Mucosa of descending colon (tissue), 3 donors: Measurements from ENCODE around the gene TBC1D12. TPM values are rescaled to one million over a fixed set of nuclear protein-coding genes. Genes with fewer than 3 reads are reported as not detected.

ENCODE experiments used
- ATAC-seq: fragments of 200-7000 bp; cut with Tn5 transposase; one replicate; pipeline ENCODE4 v1.9.1; 2020; ENCODE audit warnings: mild to moderate bottlenecking, moderate library complexity
- DNase-seq, 3 donors: peaks; one replicate each; pipeline ENCODE4 v3.0.0-alpha.2; 2020
- H3K36me3 ChIP-seq: fragments of 200-600 bp; one replicate; pipeline ENCODE4 v1.8.0; 2021; ENCODE audit warnings: low read depth, mild to moderate bottlenecking
- H3K4me1 ChIP-seq: fragments of 200-600 bp; one replicate; pipeline ENCODE4 v1.8.0; 2021; ENCODE audit warnings: low read depth, mild to moderate bottlenecking
- H3K4me3 ChIP-seq: fragments of 200-600 bp; one replicate; pipeline ENCODE4 v1.8.0; 2021; ENCODE audit warnings: mild to moderate bottlenecking
- H3K9me3 ChIP-seq: fragments of 200-600 bp; one replicate; pipeline ENCODE4 v1.8.0; 2021; ENCODE audit warnings: mild to moderate bottlenecking
- intact Hi-C, 2 donors: fragments of 100-400 bp; cut with DNase I in 1 of 2; cut with micrococcal nuclease in 1 of 2; formaldehyde crosslinking; loops; one replicate each; pipeline versions ENCODE4 v1.11.0 to v1.11.1; 2022; cut with DNase I, micrococcal nuclease
- total RNA-seq, 3 donors: library from RNA; stranded (reverse); fragmentation: NEBNext Ultra II Directional in 2 of 3; extraction: Animal tissue kit (Norgen Biotek cat#: 25700) in 2 of 3; gene quantifications; one replicate each; pipeline versions ENCODE4 v1.2.1 to v1.2.4, GENCODE V29; 2021 to 2023
- TF ChIP-seq, protein P1 (sequence below): fragments of 200-600 bp; IDR thresholded peaks from one replicate; pipeline ENCODE4 v1.8.0; 2022; ENCODE audit warnings: antibody characterized with exemption, mild to moderate bottlenecking
- donor health status: DM: no; HTN: no; CAD: no; lungs with moderate emphysema.
- donor health status: DM: no; HTN: no; CAD: no.
- donor health status: DM: no; HTN: yes; CAD: no.

The TBC1D12 gene
- total RNA-seq, 3 donors from 2014 or later, result 13.6 to 20.2 (median 18.5) TPM

DNA sequence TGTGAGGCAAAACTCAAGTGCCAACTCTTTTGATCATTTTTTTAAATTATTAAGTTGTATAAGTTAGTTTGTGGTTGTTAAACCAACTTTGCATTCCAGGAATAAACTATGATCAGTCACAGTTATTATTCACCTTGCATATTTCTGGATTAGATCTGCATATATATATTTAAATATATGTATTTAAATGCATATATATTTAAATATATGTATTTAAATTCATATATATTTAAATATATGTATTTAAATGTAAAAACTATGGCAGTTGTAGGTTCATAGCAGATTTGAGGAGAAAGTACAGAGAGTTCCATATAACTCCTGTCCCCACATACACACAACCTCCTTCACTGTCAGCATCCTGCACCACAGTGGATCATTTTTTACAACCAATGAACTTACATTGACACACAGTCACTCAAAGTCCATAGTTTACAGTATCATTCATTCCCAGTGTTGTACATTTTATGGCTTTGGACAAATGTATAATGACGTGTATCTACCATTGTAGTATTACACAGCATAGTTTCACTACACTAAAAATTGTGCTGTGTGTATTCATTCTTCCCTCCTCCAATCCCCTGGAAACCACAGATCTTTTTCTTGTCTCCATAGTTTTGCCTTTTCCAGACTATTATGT lies 49.7 kb downstream of the TBC1D12 start:
- no peaks in the 10 kb centered on the region for H3K4me1 ChIP-seq
- no peak overlapping the region for H3K4me3 ChIP-seq
- no peak for DNase-seq
- intact Hi-C loops, result no loop called here
- TF ChIP-seq, protein P1, sequence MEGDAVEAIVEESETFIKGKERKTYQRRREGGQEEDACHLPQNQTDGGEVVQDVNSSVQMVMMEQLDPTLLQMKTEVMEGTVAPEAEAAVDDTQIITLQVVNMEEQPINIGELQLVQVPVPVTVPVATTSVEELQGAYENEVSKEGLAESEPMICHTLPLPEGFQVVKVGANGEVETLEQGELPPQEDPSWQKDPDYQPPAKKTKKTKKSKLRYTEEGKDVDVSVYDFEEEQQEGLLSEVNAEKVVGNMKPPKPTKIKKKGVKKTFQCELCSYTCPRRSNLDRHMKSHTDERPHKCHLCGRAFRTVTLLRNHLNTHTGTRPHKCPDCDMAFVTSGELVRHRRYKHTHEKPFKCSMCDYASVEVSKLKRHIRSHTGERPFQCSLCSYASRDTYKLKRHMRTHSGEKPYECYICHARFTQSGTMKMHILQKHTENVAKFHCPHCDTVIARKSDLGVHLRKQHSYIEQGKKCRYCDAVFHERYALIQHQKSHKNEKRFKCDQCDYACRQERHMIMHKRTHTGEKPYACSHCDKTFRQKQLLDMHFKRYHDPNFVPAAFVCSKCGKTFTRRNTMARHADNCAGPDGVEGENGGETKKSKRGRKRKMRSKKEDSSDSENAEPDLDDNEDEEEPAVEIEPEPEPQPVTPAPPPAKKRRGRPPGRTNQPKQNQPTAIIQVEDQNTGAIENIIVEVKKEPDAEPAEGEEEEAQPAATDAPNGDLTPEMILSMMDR, result no peak
- H3K36me3 ChIP-seq, result no peaks in the 10 kb centered on the region
- no peaks in the 10 kb centered on the region for H3K9me3 ChIP-seq
- peak; percentile 94 for ATAC-seq

DNA sequence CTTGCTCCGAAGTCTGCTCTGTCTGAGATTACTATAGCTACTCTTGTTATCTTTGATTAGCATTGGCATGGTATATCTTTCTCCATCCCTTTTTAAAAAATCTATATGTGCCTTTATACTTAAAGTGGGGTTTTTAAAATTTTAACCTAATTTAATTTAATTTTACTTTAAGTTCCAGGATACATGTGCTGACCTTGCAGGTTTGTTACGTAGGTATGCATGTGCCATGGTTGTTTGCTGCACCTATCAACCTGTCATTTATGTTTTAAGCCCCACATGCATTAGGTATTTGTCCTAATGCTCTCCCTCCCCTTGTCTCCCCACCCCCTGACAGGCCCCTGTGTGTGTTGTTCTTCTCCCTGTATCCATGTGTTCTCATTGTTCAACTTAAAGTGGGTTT lies 54.6 kb downstream of the TBC1D12 start:
- H3K36me3 ChIP-seq, result no peaks in the 10 kb centered on the region
- no peak overlapping the region for H3K4me3 ChIP-seq
- ATAC-seq, result no peak
- H3K4me1 ChIP-seq, result no peaks in the 10 kb centered on the region
- intact Hi-C loops, result no loop called here
- DNase-seq, result no peak
- TF ChIP-seq, protein P1, result no peak
- peaks cover 14% of the 10 kb centered on the region for H3K9me3 ChIP-seq

DNA sequence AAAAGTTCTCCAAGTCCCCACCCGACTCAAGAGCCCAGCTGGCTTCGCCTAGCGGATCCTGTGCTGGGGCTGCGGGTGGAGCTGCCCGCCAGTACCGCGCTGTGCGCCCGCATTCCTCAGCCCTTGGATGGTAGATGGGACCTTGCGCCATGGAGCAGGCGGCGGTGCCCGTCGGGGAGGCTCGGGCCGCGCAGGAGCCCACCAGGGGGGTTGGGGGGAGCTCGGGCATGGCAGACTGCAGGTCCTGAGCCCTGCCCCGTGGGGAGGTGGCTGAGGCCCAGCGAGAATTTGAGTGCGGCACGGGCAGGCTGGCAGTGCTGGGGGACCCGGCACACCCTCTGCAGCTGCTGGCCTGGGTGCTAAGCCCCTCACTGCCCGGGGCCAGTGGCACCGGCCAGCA lies 57.0 kb downstream of the TBC1D12 start:
- H3K4me1 ChIP-seq, result no peaks in the 10 kb centered on the region
- peaks cover 14% of the 10 kb centered on the region for H3K9me3 ChIP-seq
- H3K4me3 ChIP-seq, result no peak overlapping the region
- DNase-seq (peak in 1 of 3 donors; percentile 43), ATAC-seq (no peak)
- TF ChIP-seq, protein P1, result no peak
- no peaks in the 10 kb centered on the region for H3K36me3 ChIP-seq
- intact Hi-C loops, result no loop called here

DNA sequence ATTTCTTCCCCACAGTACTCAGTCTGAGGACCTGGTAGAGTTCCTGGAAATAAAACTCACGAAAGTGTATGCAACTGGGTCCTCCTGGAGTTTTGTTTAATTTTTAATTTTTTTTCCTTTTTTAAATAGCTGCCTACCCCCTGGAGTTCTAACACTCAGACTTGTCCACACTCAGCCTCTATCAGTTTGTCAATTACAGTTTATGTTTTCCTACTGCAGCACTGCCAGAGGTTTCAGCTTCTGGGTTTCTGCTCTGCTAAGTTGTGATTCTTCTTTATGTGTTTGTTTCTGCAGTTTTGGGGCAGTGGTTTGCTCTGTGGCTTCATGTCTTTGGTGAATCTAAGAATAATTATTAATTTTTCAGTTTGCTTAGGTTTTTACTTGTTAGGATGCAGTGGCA lies 59.2 kb downstream of the TBC1D12 start:
- DNase-seq (no peak), ATAC-seq (no peak)
- Histone ChIP-seq H3K4me1 (no peaks in the 10 kb centered on the region), H3K4me3 (no peak overlapping the region), H3K36me3 (no peaks in the 10 kb centered on the region), H3K9me3 (peaks cover 14% of the 10 kb centered on the region)
- intact Hi-C loops, result no loop called here
- TF ChIP-seq, protein P1, result no peak

DNA sequence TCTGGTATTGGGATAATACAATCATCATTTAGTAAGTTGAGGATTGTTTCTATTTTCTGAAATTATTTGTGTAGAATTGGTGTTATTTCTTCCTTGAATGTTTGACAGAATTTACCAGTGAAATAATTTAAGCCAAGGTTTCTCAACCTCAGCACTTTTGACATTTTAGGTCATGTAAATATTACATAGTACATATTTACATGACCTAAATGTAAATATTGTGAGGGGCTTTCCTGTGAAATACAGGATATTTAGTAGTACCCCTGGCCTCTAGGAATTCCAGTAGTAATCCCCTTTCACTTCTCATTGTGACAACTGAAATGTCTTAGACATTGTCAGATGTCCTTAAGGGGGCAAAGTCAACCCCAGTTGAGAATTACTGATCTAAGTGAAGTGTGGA lies 59.8 kb downstream of the TBC1D12 start:
- Histone ChIP-seq H3K4me3 (no peak overlapping the region), H3K9me3 (peaks cover 14% of the 10 kb centered on the region), H3K4me1 (no peaks in the 10 kb centered on the region), H3K36me3 (no peaks in the 10 kb centered on the region)
- intact Hi-C loops, result no loop called here
- ATAC-seq (no peak), DNase-seq (no peak)
- TF ChIP-seq, protein P1, result no peak

DNA sequence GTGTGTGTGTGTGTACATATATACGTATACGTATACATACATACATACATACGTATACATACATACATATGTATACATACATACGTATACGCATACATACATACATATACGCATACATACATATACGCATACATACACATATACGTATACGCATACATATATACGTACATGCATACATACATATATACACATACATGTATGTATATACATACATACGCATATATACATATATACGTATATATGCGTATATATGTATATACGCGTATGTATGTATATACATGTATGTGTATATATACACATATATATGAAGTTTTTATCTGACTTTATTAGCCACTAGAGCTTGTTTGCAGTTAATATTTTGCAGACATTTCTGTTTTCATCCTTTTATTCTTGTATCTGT lies 63.3 kb downstream of the TBC1D12 start:
- Histone ChIP-seq H3K9me3 (no peaks in the 10 kb centered on the region), H3K4me3 (no peak overlapping the region), H3K4me1 (no peaks in the 10 kb centered on the region), H3K36me3 (no peaks in the 10 kb centered on the region)
- intact Hi-C loops, result no loop called here
- DNase-seq (no peak), ATAC-seq (no peak)
- TF ChIP-seq, protein P1, result no peak
